ENCODE measurements around the gene LUC7L2. TPM values are rescaled to one million over a fixed set of nuclear protein-coding genes. Genes with fewer than 3 reads are reported as not detected.
A peak's percentile ranks its signal among the peaks of the same experiment; 100 is the strongest.
"Not testable (repeated sequence)": the region's sequence is repeated elsewhere in the genome, so short reads cannot be mapped to it uniquely, and the experiment has no call there.

The LUC7L2 gene
- total and polyA plus RNA-seq, 4 donors = 43.4 to 96.9 (median 75.5) TPM

GRCh38 chr7:139351027-139351426, 8.7 kb upstream of the LUC7L2 start:
- WGBS (ENCODE audit: insufficient coverage) = 86% methylated on average over 2 of the region's 2 CpGs
- H3K9me3 ChIP-seq (ENCODE audit: control insufficient read depth, insufficient read depth, low read length) = no peaks in the 10 kb centered on the region
- peaks cover 20% of the 10 kb centered on the region for H3K36me3 ChIP-seq (ENCODE audit: control insufficient read depth, insufficient read depth, low read length)
- no peaks in the 10 kb centered on the region for H3K4me1 ChIP-seq (ENCODE audit: control insufficient read depth, insufficient read depth, low read length)
- no peaks in the 10 kb centered on the region for H3K27me3 ChIP-seq (ENCODE audit: control insufficient read depth, insufficient read depth, low read length)
- H3K27ac ChIP-seq (ENCODE audit: low read depth, low read length) = no peak overlapping the region
- no peak overlapping the region for H3K4me3 ChIP-seq (ENCODE audit: low read depth, low read length)
- no peak for DNase-seq (ENCODE audit: low read depth in 4 of 6, low spot score in 6 of 6)

GRCh38 chr7:139354729-139355128, 5.0 kb upstream of the LUC7L2 start:
- no peak for DNase-seq (ENCODE audit: low read depth in 4 of 6, low spot score in 6 of 6)
- H3K4me1 ChIP-seq (ENCODE audit: control insufficient read depth, insufficient read depth, low read length) = peaks cover 10% of the 10 kb centered on the region
- 100% methylated on average over 1 of the region's 2 CpGs for WGBS (ENCODE audit: insufficient coverage)
- no peak overlapping the region for H3K27ac ChIP-seq (ENCODE audit: low read depth, low read length)
- H3K36me3 ChIP-seq (ENCODE audit: control insufficient read depth, insufficient read depth, low read length) = peaks cover 13% of the 10 kb centered on the region
- no peaks in the 10 kb centered on the region for H3K27me3 ChIP-seq (ENCODE audit: control insufficient read depth, insufficient read depth, low read length)
- no peaks in the 10 kb centered on the region for H3K9me3 ChIP-seq (ENCODE audit: control insufficient read depth, insufficient read depth, low read length)
- no peak overlapping the region for H3K4me3 ChIP-seq (ENCODE audit: low read depth, low read length)

- Histone ChIP-seq H3K27ac (ENCODE audit: low read depth, low read length) (no peak overlapping the region), H3K4me1 (ENCODE audit: control insufficient read depth, insufficient read depth, low read length) (peaks cover 10% of the 10 kb centered on the region), H3K9me3 (ENCODE audit: control insufficient read depth, insufficient read depth, low read length) (no peaks in the 10 kb centered on the region), H3K4me3 (ENCODE audit: low read depth, low read length) (no peak overlapping the region), H3K36me3 (ENCODE audit: control insufficient read depth, insufficient read depth, low read length) (peaks cover 10% of the 10 kb centered on the region), H3K27me3 (ENCODE audit: control insufficient read depth, insufficient read depth, low read length) (no peaks in the 10 kb centered on the region)
- no peak for DNase-seq (ENCODE audit: low read depth in 4 of 6, low spot score in 6 of 6)
- WGBS (ENCODE audit: insufficient coverage) = 100% methylated on average over 1 of the region's 1 CpG
Observed at GRCh38 chr7:139355320-139355719, 4.4 kb upstream of the LUC7L2 start.

GRCh38 chr7:139357729-139358506, 1.8 kb upstream of the LUC7L2 start:
- Histone ChIP-seq H3K4me1 (ENCODE audit: control insufficient read depth, insufficient read depth, low read length) (peaks cover 13% of the 10 kb centered on the region), H3K27ac (ENCODE audit: low read depth, low read length) (peak overlapping the region; percentile 100), H3K4me3 (ENCODE audit: low read depth, low read length) (peak overlapping the region; percentile 98)
- not testable (repeated sequence) for H3K36me3 ChIP-seq (ENCODE audit: control insufficient read depth, insufficient read depth, low read length); H3K9me3 ChIP-seq (ENCODE audit: control insufficient read depth, insufficient read depth, low read length); DNase-seq (ENCODE audit: low read depth in 4 of 6, low spot score in 6 of 6); H3K27me3 ChIP-seq (ENCODE audit: control insufficient read depth, insufficient read depth, low read length)
- WGBS (ENCODE audit: insufficient coverage) = 100% methylated on average over 19 of the region's 27 CpGs

- H3K4me3 ChIP-seq (ENCODE audit: low read depth, low read length) = peak overlapping the region; percentile 98
- no peaks in the 10 kb centered on the region for H3K27me3 ChIP-seq (ENCODE audit: control insufficient read depth, insufficient read depth, low read length)
- H3K4me1 ChIP-seq (ENCODE audit: control insufficient read depth, insufficient read depth, low read length) = peaks cover 15% of the 10 kb centered on the region
- peaks cover 6% of the 10 kb centered on the region for H3K36me3 ChIP-seq (ENCODE audit: control insufficient read depth, insufficient read depth, low read length)
- WGBS (ENCODE audit: insufficient coverage) = 8% methylated on average over 34 of the region's 39 CpGs
- DNase-seq (ENCODE audit: low read depth in 4 of 6, low spot score in 6 of 6) = peak in 2 of 6 donors; percentile 21 to 41
- peak overlapping the region; percentile 100 for H3K27ac ChIP-seq (ENCODE audit: low read depth, low read length)
- no peaks in the 10 kb centered on the region for H3K9me3 ChIP-seq (ENCODE audit: control insufficient read depth, insufficient read depth, low read length)
Observed at GRCh38 chr7:139358541-139359365, 941 bp upstream of the LUC7L2 start.

- Histone ChIP-seq H3K27me3 (ENCODE audit: control insufficient read depth, insufficient read depth, low read length) (no peaks in the 10 kb centered on the region), H3K4me3 (ENCODE audit: low read depth, low read length) (peak overlapping the region; percentile 98), H3K4me1 (ENCODE audit: control insufficient read depth, insufficient read depth, low read length) (peaks cover 15% of the 10 kb centered on the region), H3K9me3 (ENCODE audit: control insufficient read depth, insufficient read depth, low read length) (no peaks in the 10 kb centered on the region), H3K36me3 (ENCODE audit: control insufficient read depth, insufficient read depth, low read length) (peaks cover 3% of the 10 kb centered on the region), H3K27ac (ENCODE audit: low read depth, low read length) (peak overlapping the region; percentile 100)
- 2% methylated on average over 33 of the region's 47 CpGs for WGBS (ENCODE audit: insufficient coverage)
- peak; percentile 83 to 99 (median 92) for DNase-seq (ENCODE audit: low read depth in 4 of 6, low spot score in 6 of 6)
Observed at GRCh38 chr7:139360210-139360947, 685 bp downstream of the LUC7L2 start.

GRCh38 chr7:139360948-139361307, 1.2 kb downstream of the LUC7L2 start:
- no peaks in the 10 kb centered on the region for H3K27me3 ChIP-seq (ENCODE audit: control insufficient read depth, insufficient read depth, low read length)
- H3K27ac ChIP-seq (ENCODE audit: low read depth, low read length) = peak overlapping the region; percentile 100
- DNase-seq (ENCODE audit: low read depth in 4 of 6, low spot score in 6 of 6) = no peak
- peaks cover 15% of the 10 kb centered on the region for H3K4me1 ChIP-seq (ENCODE audit: control insufficient read depth, insufficient read depth, low read length)
- WGBS (ENCODE audit: insufficient coverage) = 0% methylated on average over 1 of the region's 2 CpGs
- peak overlapping the region; percentile 98 for H3K4me3 ChIP-seq (ENCODE audit: low read depth, low read length)
- peaks cover 3% of the 10 kb centered on the region for H3K36me3 ChIP-seq (ENCODE audit: control insufficient read depth, insufficient read depth, low read length)
- H3K9me3 ChIP-seq (ENCODE audit: control insufficient read depth, insufficient read depth, low read length) = no peaks in the 10 kb centered on the region

GRCh38 chr7:139361523-139361922, 1.8 kb downstream of the LUC7L2 start:
- Histone ChIP-seq H3K4me1 (ENCODE audit: control insufficient read depth, insufficient read depth, low read length) (peaks cover 15% of the 10 kb centered on the region), H3K4me3 (ENCODE audit: low read depth, low read length) (peak overlapping the region; percentile 98), H3K27ac (ENCODE audit: low read depth, low read length) (peak overlapping the region; percentile 30), H3K9me3 (ENCODE audit: control insufficient read depth, insufficient read depth, low read length) (no peaks in the 10 kb centered on the region), H3K36me3 (ENCODE audit: control insufficient read depth, insufficient read depth, low read length) (peaks cover 3% of the 10 kb centered on the region), H3K27me3 (ENCODE audit: control insufficient read depth, insufficient read depth, low read length) (no peaks in the 10 kb centered on the region)
- no peak for DNase-seq (ENCODE audit: low read depth in 4 of 6, low spot score in 6 of 6)
- WGBS (ENCODE audit: insufficient coverage) = no CpG with 5 or more reads among the region's 3 CpGs

GRCh38 chr7:139362302-139362701, 2.6 kb downstream of the LUC7L2 start:
- peaks cover 3% of the 10 kb centered on the region for H3K36me3 ChIP-seq (ENCODE audit: control insufficient read depth, insufficient read depth, low read length)
- H3K27me3 ChIP-seq (ENCODE audit: control insufficient read depth, insufficient read depth, low read length) = no peaks in the 10 kb centered on the region
- H3K27ac ChIP-seq (ENCODE audit: low read depth, low read length) = no peak overlapping the region
- H3K4me1 ChIP-seq (ENCODE audit: control insufficient read depth, insufficient read depth, low read length) = peaks cover 15% of the 10 kb centered on the region
- no peaks in the 10 kb centered on the region for H3K9me3 ChIP-seq (ENCODE audit: control insufficient read depth, insufficient read depth, low read length)
- no peak overlapping the region for H3K4me3 ChIP-seq (ENCODE audit: low read depth, low read length)
- DNase-seq (ENCODE audit: low read depth in 4 of 6, low spot score in 6 of 6) = no peak
- WGBS (ENCODE audit: insufficient coverage) = 40% methylated on average over 1 of the region's 3 CpGs
